ENCODE measurements around the gene PLA2G15.

Gene PLA2G15

DNA sequence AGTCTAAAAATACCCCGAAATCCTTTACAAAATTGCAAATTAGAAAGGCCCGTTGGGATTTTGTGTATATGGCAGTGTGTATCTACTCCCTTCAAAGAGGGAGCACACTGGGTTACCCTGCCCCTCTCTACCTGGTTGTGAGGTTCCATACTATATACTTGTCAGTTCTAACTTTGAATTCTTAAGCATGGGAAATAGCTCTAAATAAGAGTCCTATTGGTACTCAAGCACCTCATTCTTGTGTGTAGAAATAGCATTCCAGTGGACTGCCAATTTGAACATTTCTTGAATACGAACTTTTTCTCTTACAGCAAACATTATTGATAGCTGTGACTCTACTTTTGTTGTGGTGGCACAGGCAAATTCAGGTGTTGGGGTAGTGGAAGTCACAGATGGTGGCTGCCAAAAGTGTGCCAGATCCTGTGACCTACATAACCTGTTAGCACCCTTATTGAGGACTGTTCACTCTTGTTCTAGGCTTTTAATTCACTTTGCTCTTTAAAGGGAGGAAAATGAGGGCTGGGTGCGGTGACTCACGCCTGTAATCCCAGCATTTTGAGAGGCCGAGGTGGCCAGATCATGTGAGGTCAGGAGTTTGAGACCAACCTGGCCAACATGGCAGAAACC lies 25.3 kb upstream of the PLA2G15 start:
- Histone ChIP-seq H3K27me3 (replicated peaks; ENCODE audit: control insufficient read depth, insufficient read depth, low read length, poor library complexity, severe bottlenecking) (no peaks in the 10 kb centered on the region), H3K9me3 (ENCODE audit: control insufficient read depth, low read length) (no peaks in the 10 kb centered on the region), H3K4me3 (ENCODE audit: insufficient read depth, low read depth, low read length, poor library complexity, severe bottlenecking) (no peak overlapping the region), H3K4me1 (ENCODE audit: control insufficient read depth, insufficient read depth, low read length, poor library complexity, severe bottlenecking) (no peaks in the 10 kb centered on the region), H3K36me3 (ENCODE audit: control insufficient read depth, insufficient read depth, low read length) (peaks cover 28% of the 10 kb centered on the region), H3K27ac (ENCODE audit: insufficient read depth, low read length, poor library complexity, severe bottlenecking) (no peak overlapping the region)
- no peak for DNase-seq

GRCh38 chr16:68223072-68223471 lies 22.1 kb upstream of the PLA2G15 start:
- H3K27me3 ChIP-seq (replicated peaks; ENCODE audit: control insufficient read depth, insufficient read depth, low read length, poor library complexity, severe bottlenecking) = no peaks in the 10 kb centered on the region

DNA sequence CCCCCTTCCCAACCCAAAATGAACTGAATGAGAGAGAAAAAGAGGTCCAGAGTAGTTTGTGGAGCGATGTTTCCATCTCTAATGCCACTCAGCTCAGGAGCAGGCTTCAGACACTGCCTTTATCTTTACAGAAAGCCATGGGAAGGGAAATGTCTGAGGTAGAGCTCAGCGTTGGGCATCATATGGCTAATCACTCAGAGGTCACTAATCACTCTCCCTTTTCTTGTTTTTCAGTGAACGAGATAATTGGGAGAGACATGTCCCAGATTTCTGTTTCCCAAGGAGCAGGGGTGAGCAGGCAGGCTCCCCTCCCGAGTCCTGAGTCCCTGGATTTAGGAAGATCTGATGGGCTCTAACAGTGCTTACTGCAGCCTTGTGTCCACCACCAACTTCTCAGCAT lies 19.1 kb upstream of the PLA2G15 start:
- no peak for DNase-seq
- Histone ChIP-seq H3K27ac (ENCODE audit: insufficient read depth, low read length, poor library complexity, severe bottlenecking) (no peak overlapping the region), H3K4me3 (ENCODE audit: insufficient read depth, low read depth, low read length, poor library complexity, severe bottlenecking) (no peak overlapping the region), H3K27me3 (replicated peaks; ENCODE audit: control insufficient read depth, insufficient read depth, low read length, poor library complexity, severe bottlenecking) (no peaks in the 10 kb centered on the region), H3K36me3 (ENCODE audit: control insufficient read depth, insufficient read depth, low read length) (peaks cover 28% of the 10 kb centered on the region), H3K4me1 (ENCODE audit: control insufficient read depth, insufficient read depth, low read length, poor library complexity, severe bottlenecking) (peaks cover 13% of the 10 kb centered on the region), H3K9me3 (ENCODE audit: control insufficient read depth, low read length) (no peaks in the 10 kb centered on the region)

More at GRCh38 chr16:68223072-68223471, 22.1 kb upstream of the PLA2G15 start:
- peaks cover 23% of the 10 kb centered on the region for H3K36me3 ChIP-seq (ENCODE audit: control insufficient read depth, insufficient read depth, low read length)
- peaks cover 8% of the 10 kb centered on the region for H3K4me1 ChIP-seq (ENCODE audit: control insufficient read depth, insufficient read depth, low read length, poor library complexity, severe bottlenecking)
- H3K4me3 ChIP-seq (ENCODE audit: insufficient read depth, low read depth, low read length, poor library complexity, severe bottlenecking) = no peak overlapping the region
- no peaks in the 10 kb centered on the region for H3K9me3 ChIP-seq (ENCODE audit: control insufficient read depth, low read length)
- no peak for DNase-seq
- H3K27ac ChIP-seq (ENCODE audit: insufficient read depth, low read length, poor library complexity, severe bottlenecking) = no peak overlapping the region

DNA sequence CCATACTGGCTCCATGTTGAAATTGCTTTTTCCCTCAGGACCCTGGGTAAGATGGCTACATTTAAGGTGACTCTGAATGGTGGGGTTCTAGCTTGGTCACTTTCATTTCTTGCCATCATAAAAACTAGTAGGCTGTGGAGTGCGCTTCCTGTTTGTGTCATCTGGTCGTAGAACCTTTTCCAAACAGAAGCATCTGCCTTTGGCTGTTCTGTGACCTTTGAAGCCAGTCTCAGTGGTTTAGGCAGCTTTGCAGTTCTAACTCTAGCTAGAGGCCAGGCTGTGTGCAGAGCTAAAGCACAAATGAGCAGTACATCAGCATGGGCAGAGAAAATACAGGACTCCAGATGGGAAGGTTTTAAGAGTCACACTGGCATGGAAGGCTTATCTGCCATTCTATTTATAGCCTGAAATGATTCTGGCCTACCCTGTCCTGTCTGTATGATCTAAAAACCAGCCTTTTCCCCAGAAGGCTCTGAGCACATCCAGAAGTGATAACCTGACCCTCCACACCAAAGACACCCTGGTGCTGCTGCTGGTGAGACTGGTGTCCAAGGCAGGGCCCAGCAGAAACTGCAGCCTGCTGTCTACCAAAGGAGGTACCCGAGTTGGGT lies 17.9 kb upstream of the PLA2G15 start:
- Histone ChIP-seq H3K36me3 (ENCODE audit: control insufficient read depth, insufficient read depth, low read length) (peaks cover 22% of the 10 kb centered on the region), H3K4me1 (ENCODE audit: control insufficient read depth, insufficient read depth, low read length, poor library complexity, severe bottlenecking) (peaks cover 13% of the 10 kb centered on the region)

DNA sequence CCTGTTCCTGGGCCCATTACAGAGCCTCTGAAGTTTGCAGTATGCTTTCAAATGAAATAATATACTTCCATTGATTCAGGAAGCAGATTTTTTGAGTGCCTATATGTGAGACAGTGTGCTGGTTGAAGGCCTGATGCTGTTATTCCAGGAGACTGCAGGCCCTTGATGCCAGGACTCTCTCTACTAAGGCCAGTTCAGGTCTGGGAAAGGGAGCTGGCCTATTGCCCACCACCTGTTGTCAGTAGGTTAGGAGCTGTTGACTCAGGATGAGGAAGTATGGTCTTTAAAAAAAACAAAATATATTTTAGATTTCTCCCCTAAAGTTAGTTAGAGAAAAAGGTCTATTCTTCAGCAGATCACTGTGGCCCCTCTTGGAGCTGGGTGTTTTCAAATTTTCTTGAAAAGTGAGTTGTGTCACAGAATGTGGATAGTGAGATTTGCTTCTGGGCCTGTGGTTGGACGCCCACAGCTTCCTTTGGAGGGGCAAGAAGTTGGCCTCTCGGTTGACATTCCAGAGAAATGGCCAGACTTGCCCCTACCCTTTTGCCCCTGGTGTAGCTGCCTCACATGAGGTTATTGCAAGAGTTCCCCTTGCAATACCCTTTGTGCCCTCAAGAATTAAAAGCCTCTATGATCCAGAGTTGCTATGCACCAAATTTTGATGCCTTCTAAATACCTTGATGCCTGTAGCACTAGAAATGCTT lies 17.2 kb upstream of the PLA2G15 start:
- H3K9me3 ChIP-seq (ENCODE audit: control insufficient read depth, low read length) = no peaks in the 10 kb centered on the region
- H3K36me3 ChIP-seq (ENCODE audit: control insufficient read depth, insufficient read depth, low read length) = peaks cover 17% of the 10 kb centered on the region
- H3K4me1 ChIP-seq (ENCODE audit: control insufficient read depth, insufficient read depth, low read length, poor library complexity, severe bottlenecking) = peaks cover 13% of the 10 kb centered on the region
- no peak overlapping the region for H3K4me3 ChIP-seq (ENCODE audit: insufficient read depth, low read depth, low read length, poor library complexity, severe bottlenecking)
- H3K27ac ChIP-seq (ENCODE audit: insufficient read depth, low read length, poor library complexity, severe bottlenecking) = peak overlapping the region; percentile 3
- DNase-seq = no peak
- no peaks in the 10 kb centered on the region for H3K27me3 ChIP-seq (replicated peaks; ENCODE audit: control insufficient read depth, insufficient read depth, low read length, poor library complexity, severe bottlenecking)

More for the DNA sequence above, 17.9 kb upstream of the PLA2G15 start:
- DNase-seq = no peak
- Histone ChIP-seq H3K9me3 (ENCODE audit: control insufficient read depth, low read length) (no peaks in the 10 kb centered on the region), H3K27ac (ENCODE audit: insufficient read depth, low read length, poor library complexity, severe bottlenecking) (peak overlapping the region; percentile 35), H3K27me3 (replicated peaks; ENCODE audit: control insufficient read depth, insufficient read depth, low read length, poor library complexity, severe bottlenecking) (no peaks in the 10 kb centered on the region), H3K4me3 (ENCODE audit: insufficient read depth, low read depth, low read length, poor library complexity, severe bottlenecking) (no peak overlapping the region)

DNA sequence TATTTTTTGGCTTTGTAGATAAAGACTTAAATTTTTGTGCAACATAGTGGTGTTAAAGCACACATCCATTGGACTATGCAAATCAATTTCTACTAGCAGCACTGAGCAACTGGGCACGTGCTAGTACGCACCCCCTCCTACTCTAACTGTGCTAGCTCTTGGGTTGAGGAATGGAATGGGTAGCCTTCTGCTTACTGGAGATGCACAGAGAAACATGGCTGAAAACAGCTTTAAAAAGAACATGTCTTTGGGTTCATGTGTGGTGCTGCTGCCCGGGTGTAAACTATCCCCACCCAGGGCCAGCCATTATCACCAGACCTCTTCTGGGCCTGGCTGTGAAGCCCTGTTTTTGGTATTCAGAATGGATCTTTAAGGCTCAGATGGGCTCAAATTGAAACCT lies 16.5 kb upstream of the PLA2G15 start:
- Histone ChIP-seq H3K9me3 (ENCODE audit: control insufficient read depth, low read length) (no peaks in the 10 kb centered on the region), H3K27me3 (replicated peaks; ENCODE audit: control insufficient read depth, insufficient read depth, low read length, poor library complexity, severe bottlenecking) (no peaks in the 10 kb centered on the region), H3K27ac (ENCODE audit: insufficient read depth, low read length, poor library complexity, severe bottlenecking) (peak overlapping the region; percentile 3), H3K4me1 (ENCODE audit: control insufficient read depth, insufficient read depth, low read length, poor library complexity, severe bottlenecking) (peaks cover 13% of the 10 kb centered on the region), H3K36me3 (ENCODE audit: control insufficient read depth, insufficient read depth, low read length) (peaks cover 17% of the 10 kb centered on the region), H3K4me3 (ENCODE audit: insufficient read depth, low read depth, low read length, poor library complexity, severe bottlenecking) (no peak overlapping the region)
- no peak for DNase-seq

DNA sequence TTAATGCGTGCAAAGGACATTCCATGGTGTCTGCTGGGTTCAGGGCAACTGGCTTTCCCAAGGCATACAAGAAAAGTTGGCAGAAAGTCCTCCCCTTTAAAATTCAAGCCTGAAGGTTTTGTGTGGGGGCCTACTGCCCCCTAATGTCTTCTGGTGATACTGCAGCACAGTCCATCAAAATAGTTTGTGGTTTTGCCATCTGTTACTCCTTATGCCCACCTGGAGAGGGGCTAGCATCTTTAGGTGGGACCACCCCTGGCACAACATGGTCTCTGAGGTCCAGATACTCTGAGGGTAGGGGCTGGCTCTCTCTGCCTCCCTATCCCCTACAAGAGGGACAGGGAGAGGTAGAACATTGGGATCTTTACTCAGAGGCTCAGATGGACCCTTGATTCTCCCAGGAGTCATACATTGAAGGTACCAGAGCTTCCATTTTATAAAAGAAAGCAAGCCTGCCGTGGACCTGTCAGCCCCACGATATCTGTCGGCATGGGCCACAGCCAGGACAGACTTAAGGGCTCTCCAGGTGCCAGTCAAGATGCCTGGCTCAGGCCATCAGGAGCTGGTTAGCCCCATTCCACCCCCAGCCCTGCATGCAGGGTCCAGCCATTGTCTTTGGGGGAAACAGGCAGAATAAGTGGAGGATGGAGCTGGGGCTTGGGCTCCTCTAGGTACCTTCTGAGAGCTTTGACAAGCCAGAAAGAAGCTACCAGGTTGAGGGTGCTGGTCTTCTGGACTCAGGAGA lies 15.6 kb upstream of the PLA2G15 start:
- peak overlapping the region; percentile 3 for H3K27ac ChIP-seq (ENCODE audit: insufficient read depth, low read length, poor library complexity, severe bottlenecking)
- H3K4me3 ChIP-seq (ENCODE audit: insufficient read depth, low read depth, low read length, poor library complexity, severe bottlenecking) = no peak overlapping the region
- no peak for DNase-seq
- no peaks in the 10 kb centered on the region for H3K27me3 ChIP-seq (replicated peaks; ENCODE audit: control insufficient read depth, insufficient read depth, low read length, poor library complexity, severe bottlenecking)
- H3K36me3 ChIP-seq (ENCODE audit: control insufficient read depth, insufficient read depth, low read length) = peaks cover 17% of the 10 kb centered on the region
- H3K9me3 ChIP-seq (ENCODE audit: control insufficient read depth, low read length) = no peaks in the 10 kb centered on the region
- peaks cover 13% of the 10 kb centered on the region for H3K4me1 ChIP-seq (ENCODE audit: control insufficient read depth, insufficient read depth, low read length, poor library complexity, severe bottlenecking)

GRCh38 chr16:68230176-68230571 lies 15.0 kb upstream of the PLA2G15 start:
- Histone ChIP-seq H3K9me3 (ENCODE audit: control insufficient read depth, low read length) (no peaks in the 10 kb centered on the region), H3K27me3 (replicated peaks; ENCODE audit: control insufficient read depth, insufficient read depth, low read length, poor library complexity, severe bottlenecking) (no peaks in the 10 kb centered on the region), H3K27ac (ENCODE audit: insufficient read depth, low read length, poor library complexity, severe bottlenecking) (no peak overlapping the region), H3K4me3 (ENCODE audit: insufficient read depth, low read depth, low read length, poor library complexity, severe bottlenecking) (no peak overlapping the region), H3K4me1 (ENCODE audit: control insufficient read depth, insufficient read depth, low read length, poor library complexity, severe bottlenecking) (peaks cover 13% of the 10 kb centered on the region), H3K36me3 (ENCODE audit: control insufficient read depth, insufficient read depth, low read length) (peaks cover 17% of the 10 kb centered on the region)
- no peak for DNase-seq

DNA sequence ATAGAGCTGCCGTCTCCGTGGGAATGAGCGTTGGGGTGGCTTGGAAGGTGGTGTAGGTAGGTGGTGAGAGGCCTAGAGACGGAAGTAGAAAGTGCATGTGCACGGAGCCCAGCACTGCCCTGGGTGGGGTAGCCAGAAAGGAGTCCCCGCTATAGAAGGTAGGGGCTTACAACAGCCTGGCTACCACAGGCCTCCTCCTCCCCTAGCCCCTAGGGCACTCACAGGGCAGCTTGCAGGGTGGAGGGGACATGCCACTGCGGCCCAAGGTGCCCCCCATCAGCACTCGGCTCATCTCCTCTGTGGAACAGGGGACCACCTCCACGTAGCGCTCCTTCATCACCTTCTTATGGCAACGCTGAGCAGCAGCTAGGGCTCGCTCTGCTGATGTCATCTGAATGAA lies 14.2 kb upstream of the PLA2G15 start:
- Histone ChIP-seq H3K36me3 (ENCODE audit: control insufficient read depth, insufficient read depth, low read length) (peaks cover 17% of the 10 kb centered on the region), H3K27me3 (replicated peaks; ENCODE audit: control insufficient read depth, insufficient read depth, low read length, poor library complexity, severe bottlenecking) (no peaks in the 10 kb centered on the region), H3K27ac (ENCODE audit: insufficient read depth, low read length, poor library complexity, severe bottlenecking) (no peak overlapping the region), H3K4me1 (ENCODE audit: control insufficient read depth, insufficient read depth, low read length, poor library complexity, severe bottlenecking) (peaks cover 13% of the 10 kb centered on the region), H3K9me3 (ENCODE audit: control insufficient read depth, low read length) (no peaks in the 10 kb centered on the region), H3K4me3 (ENCODE audit: insufficient read depth, low read depth, low read length, poor library complexity, severe bottlenecking) (no peak overlapping the region)
- DNase-seq = no peak

All from effector memory CD4-positive, alpha-beta T cell (primary cell).